IPS-20b (cell line): Measurements from ENCODE around the gene CIC.
"Not testable (repeated sequence)": the region's sequence is repeated elsewhere in the genome, so short reads cannot be mapped to it uniquely, and the experiment has no call there.

Experiments
- H3K27ac ChIP-seq: one replicate; pipeline ENCODE4 v1.5.1; 2013; ENCODE audit warnings: low read length
- H3K27me3 ChIP-seq: 2 replicates; pipeline ENCODE4 v1.6.1; 2013; ENCODE audit warnings: mild to moderate bottlenecking, low read length, inconsistent platforms; ENCODE audit not compliant: insufficient read depth
- H3K36me3 ChIP-seq: 2 replicates; pipeline ENCODE4 v1.6.1; 2013; ENCODE audit warnings: low read depth, mild to moderate bottlenecking, inconsistent platforms, low read length, moderate library complexity; ENCODE audit not compliant: insufficient read depth
- H3K4me1 ChIP-seq: 2 replicates; pipeline ENCODE4 v1.6.1; 2013; ENCODE audit warnings: mild to moderate bottlenecking, control low read depth, inconsistent platforms, low read length, moderate library complexity; ENCODE audit not compliant: insufficient read depth
- H3K4me3 ChIP-seq: 2 replicates; pipeline ENCODE4 v1.5.1; 2013; ENCODE audit warnings: mild to moderate bottlenecking, low read length, inconsistent platforms
- H3K9ac ChIP-seq: 2 replicates; pipeline ENCODE4 v1.6.1; 2013; ENCODE audit warnings: low read depth, mild to moderate bottlenecking, inconsistent platforms, low read length, moderate library complexity
- H3K9me3 ChIP-seq: 2 replicates; pipeline ENCODE4 v1.6.1; 2013; ENCODE audit warnings: mild to moderate bottlenecking, low read depth, low read length, inconsistent platforms; ENCODE audit not compliant: insufficient read depth

The CIC gene

GRCh38 chr19:42325896-42326771 is 57.1 kb downstream of the CIC start:
- H3K27me3 ChIP-seq = peaks cover 33% of the 10 kb centered on the region
- no peaks in the 10 kb centered on the region for H3K36me3 ChIP-seq
- no peak overlapping the region for H3K27ac ChIP-seq
- peak overlapping the region; percentile 94 for H3K4me3 ChIP-seq
- peak overlapping the region; percentile 87 for H3K9ac ChIP-seq
- no peaks in the 10 kb centered on the region for H3K9me3 ChIP-seq
- H3K4me1 ChIP-seq = no peaks in the 10 kb centered on the region; the same call in 1 of the 2 replicates

- Histone ChIP-seq H3K9ac (0 out of 2 replicates have a peak overlapping the region, but pooled peaks have one; percentile 87), H3K9me3 (no peaks in the 10 kb centered on the region), H3K27ac (no peak overlapping the region), H3K27me3 (peaks cover 28% of the 10 kb centered on the region), H3K36me3 (no peaks in the 10 kb centered on the region), H3K4me3 (peak overlapping the region; percentile 94; the same call in 1 of the 2 replicates), H3K4me1 (no peaks in the 10 kb centered on the region; the same call in 1 of the 2 replicates)
Observed at GRCh38 chr19:42326969-42327368, 57.9 kb downstream of the CIC start.

GRCh38 chr19:42327381-42327780 is 58.3 kb downstream of the CIC start:
- Histone ChIP-seq H3K4me1 (no peaks in the 10 kb centered on the region; the same call in 1 of the 2 replicates), H3K27ac (no peak overlapping the region), H3K36me3 (no peaks in the 10 kb centered on the region), H3K9me3 (no peaks in the 10 kb centered on the region), H3K4me3 (no peak overlapping the region), H3K9ac (no peak overlapping the region), H3K27me3 (peaks cover 24% of the 10 kb centered on the region)

- Histone ChIP-seq H3K27me3 (peaks cover 18% of the 10 kb centered on the region), H3K9me3 (no peaks in the 10 kb centered on the region), H3K36me3 (no peaks in the 10 kb centered on the region), H3K27ac (no peak overlapping the region), H3K9ac (no peak overlapping the region), H3K4me3 (no peak overlapping the region), H3K4me1 (no peaks in the 10 kb centered on the region; the same call in 1 of the 2 replicates)
Observed at GRCh38 chr19:42328106-42328505, 59.1 kb downstream of the CIC start.

- no peaks in the 10 kb centered on the region; the same call in 1 of the 2 replicates for H3K4me1 ChIP-seq
- H3K4me3 ChIP-seq = no peak overlapping the region
- H3K27me3 ChIP-seq = peaks cover 11% of the 10 kb centered on the region
- no peaks in the 10 kb centered on the region for H3K36me3 ChIP-seq
- H3K27ac ChIP-seq = no peak overlapping the region
- no peak overlapping the region for H3K9ac ChIP-seq
- no peaks in the 10 kb centered on the region for H3K9me3 ChIP-seq
Observed at GRCh38 chr19:42328854-42329253, 59.8 kb downstream of the CIC start.

GRCh38 chr19:42330241-42330711 is 61.2 kb downstream of the CIC start:
- Histone ChIP-seq H3K4me3 (no peak overlapping the region), H3K9me3 (no peaks in the 10 kb centered on the region), H3K9ac (no peak overlapping the region), H3K27me3 (no peaks in the 10 kb centered on the region), H3K27ac (no peak overlapping the region), H3K36me3 (no peaks in the 10 kb centered on the region), H3K4me1 (no peaks in the 10 kb centered on the region; the same call in 1 of the 2 replicates)

- not testable (repeated sequence) for H3K4me3 ChIP-seq, H3K27ac ChIP-seq, H3K27me3 ChIP-seq, H3K9ac ChIP-seq, H3K4me1 ChIP-seq, H3K9me3 ChIP-seq, H3K36me3 ChIP-seq
Observed at GRCh38 chr19:42331333-42331732, 62.3 kb downstream of the CIC start.

GRCh38 chr19:42332059-42332458 is 63.0 kb downstream of the CIC start:
- Histone ChIP-seq H3K27ac (no peak overlapping the region), H3K9me3 (no peaks in the 10 kb centered on the region)

GRCh38 chr19:42333018-42333417 is 64.0 kb downstream of the CIC start:
- no peak overlapping the region for H3K27ac ChIP-seq
- no peaks in the 10 kb centered on the region for H3K27me3 ChIP-seq
- H3K4me3 ChIP-seq = no peak overlapping the region
- H3K4me1 ChIP-seq = no peaks in the 10 kb centered on the region; the same call in 1 of the 2 replicates
- no peaks in the 10 kb centered on the region for H3K9me3 ChIP-seq
- no peak overlapping the region for H3K9ac ChIP-seq
- H3K36me3 ChIP-seq = peaks cover 13% of the 10 kb centered on the region

More at GRCh38 chr19:42332059-42332458, 63.0 kb downstream of the CIC start:
- no peaks in the 10 kb centered on the region; the same call in 1 of the 2 replicates for H3K4me1 ChIP-seq
- no peaks in the 10 kb centered on the region for H3K27me3 ChIP-seq
- no peak overlapping the region for H3K9ac ChIP-seq
- peaks cover 13% of the 10 kb centered on the region for H3K36me3 ChIP-seq
- no peak overlapping the region for H3K4me3 ChIP-seq

GRCh38 chr19:42333975-42334696 is 65.1 kb downstream of the CIC start:
- Histone ChIP-seq H3K9ac (no peak overlapping the region), H3K27ac (no peak overlapping the region), H3K9me3 (no peaks in the 10 kb centered on the region), H3K36me3 (peaks cover 13% of the 10 kb centered on the region), H3K4me3 (no peak overlapping the region), H3K27me3 (no peaks in the 10 kb centered on the region), H3K4me1 (no peaks in the 10 kb centered on the region; the same call in 1 of the 2 replicates)

GRCh38 chr19:42334697-42335373 is 65.8 kb downstream of the CIC start:
- H3K4me1 ChIP-seq = no peaks in the 10 kb centered on the region; the same call in 1 of the 2 replicates
- peaks cover 13% of the 10 kb centered on the region for H3K36me3 ChIP-seq
- no peak overlapping the region for H3K9ac ChIP-seq
- H3K27ac ChIP-seq = no peak overlapping the region
- no peaks in the 10 kb centered on the region for H3K9me3 ChIP-seq
- H3K4me3 ChIP-seq = no peak overlapping the region
- no peaks in the 10 kb centered on the region for H3K27me3 ChIP-seq
